Activated naive CD8-positive, alpha-beta T cell treated with anti-CD3 and anti-CD28 coated beads, Interleukin-2, amount 50 U/mL, for 24 hours (primary cell): ENCODE results near the gene ATP13A4.

ENCODE experiments used
- ATAC-seq: fragments of 150-1000 bp; cut with Tn5 transposase; one replicate; pipeline ENCODE4 v1.10.0; 2021
- DNase-seq: peaks from one replicate; pipeline ENCODE4 v3.0.0; 2021
- H3K27ac Mint-ChIP-seq: one replicate; pipeline ENCODE4 v1.8.0; 2021; ENCODE audit warnings: mild to moderate bottlenecking, mixed read lengths
- H3K27me3 Mint-ChIP-seq: one replicate; pipeline ENCODE4 v1.8.0; 2021; ENCODE audit warnings: mixed read lengths
- H3K36me3 Mint-ChIP-seq: one replicate; pipeline ENCODE4 v1.8.0; 2021; ENCODE audit warnings: low read depth, mixed read lengths
- H3K4me1 Mint-ChIP-seq: one replicate; pipeline ENCODE4 v1.8.0; 2021; ENCODE audit warnings: mixed read lengths
- H3K4me3 Mint-ChIP-seq: one replicate; pipeline ENCODE4 v1.8.0; 2021; ENCODE audit warnings: mild to moderate bottlenecking, moderate library complexity, mixed read lengths
- H3K9me3 Mint-ChIP-seq: one replicate; pipeline ENCODE4 v1.8.0; 2021; ENCODE audit warnings: mixed read lengths

The ATP13A4 gene, protein sequence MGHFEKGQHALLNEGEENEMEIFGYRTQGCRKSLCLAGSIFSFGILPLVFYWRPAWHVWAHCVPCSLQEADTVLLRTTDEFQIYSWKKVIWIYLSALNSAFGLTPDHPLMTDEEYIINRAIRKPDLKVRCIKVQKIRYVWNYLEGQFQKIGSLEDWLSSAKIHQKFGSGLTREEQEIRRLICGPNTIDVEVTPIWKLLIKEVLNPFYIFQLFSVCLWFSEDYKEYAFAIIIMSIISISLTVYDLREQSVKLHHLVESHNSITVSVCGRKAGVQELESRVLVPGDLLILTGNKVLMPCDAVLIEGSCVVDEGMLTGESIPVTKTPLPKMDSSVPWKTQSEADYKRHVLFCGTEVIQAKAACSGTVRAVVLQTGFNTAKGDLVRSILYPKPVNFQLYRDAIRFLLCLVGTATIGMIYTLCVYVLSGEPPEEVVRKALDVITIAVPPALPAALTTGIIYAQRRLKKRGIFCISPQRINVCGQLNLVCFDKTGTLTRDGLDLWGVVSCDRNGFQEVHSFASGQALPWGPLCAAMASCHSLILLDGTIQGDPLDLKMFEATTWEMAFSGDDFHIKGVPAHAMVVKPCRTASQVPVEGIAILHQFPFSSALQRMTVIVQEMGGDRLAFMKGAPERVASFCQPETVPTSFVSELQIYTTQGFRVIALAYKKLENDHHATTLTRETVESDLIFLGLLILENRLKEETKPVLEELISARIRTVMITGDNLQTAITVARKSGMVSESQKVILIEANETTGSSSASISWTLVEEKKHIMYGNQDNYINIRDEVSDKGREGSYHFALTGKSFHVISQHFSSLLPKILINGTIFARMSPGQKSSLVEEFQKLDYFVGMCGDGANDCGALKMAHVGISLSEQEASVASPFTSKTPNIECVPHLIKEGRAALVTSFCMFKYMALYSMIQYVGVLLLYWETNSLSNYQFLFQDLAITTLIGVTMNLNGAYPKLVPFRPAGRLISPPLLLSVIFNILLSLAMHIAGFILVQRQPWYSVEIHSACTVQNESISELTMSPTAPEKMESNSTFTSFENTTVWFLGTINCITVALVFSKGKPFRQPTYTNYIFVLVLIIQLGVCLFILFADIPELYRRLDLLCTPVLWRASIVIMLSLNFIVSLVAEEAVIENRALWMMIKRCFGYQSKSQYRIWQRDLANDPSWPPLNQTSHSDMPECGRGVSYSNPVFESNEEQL

DNA sequence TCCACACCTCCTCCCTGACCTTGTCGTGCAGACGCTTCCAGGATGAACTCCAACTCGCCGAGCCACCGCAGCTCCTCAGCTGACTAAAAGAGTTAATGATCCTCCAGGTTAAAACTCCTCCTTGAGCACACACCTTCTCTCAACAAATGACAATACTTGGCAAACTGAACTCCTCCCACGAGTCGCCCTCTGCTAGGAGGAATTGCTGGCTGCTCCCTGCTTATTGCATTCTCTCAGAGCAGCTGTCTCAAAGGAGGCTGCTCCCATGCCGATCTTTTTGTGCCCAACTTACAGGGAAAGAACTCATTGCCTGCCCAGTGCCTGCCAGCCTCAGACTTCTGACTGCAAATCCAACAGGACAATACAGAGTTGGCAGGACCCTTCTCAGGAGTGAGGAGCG is at the start of gene ATP13A4:
Gene ATP13A4, minus strand, starts transcription at position 85 of the 400 bp plus-strand sequence. CDS start 96 bp downstream, outside the sequence.
- no peak for ATAC-seq
- Mint-ChIP-seq H3K4me1 (no peaks in the 10 kb centered on the region), H3K4me3 (no peak within 1 kb of the TSS), H3K9me3 (no peaks in the 10 kb centered on the region), H3K27ac (no peak within 1 kb of the TSS), H3K27me3 (no peaks in the 10 kb centered on the region), H3K36me3 (no peaks in the 10 kb centered on the region)
- no peak for DNase-seq

DNA sequence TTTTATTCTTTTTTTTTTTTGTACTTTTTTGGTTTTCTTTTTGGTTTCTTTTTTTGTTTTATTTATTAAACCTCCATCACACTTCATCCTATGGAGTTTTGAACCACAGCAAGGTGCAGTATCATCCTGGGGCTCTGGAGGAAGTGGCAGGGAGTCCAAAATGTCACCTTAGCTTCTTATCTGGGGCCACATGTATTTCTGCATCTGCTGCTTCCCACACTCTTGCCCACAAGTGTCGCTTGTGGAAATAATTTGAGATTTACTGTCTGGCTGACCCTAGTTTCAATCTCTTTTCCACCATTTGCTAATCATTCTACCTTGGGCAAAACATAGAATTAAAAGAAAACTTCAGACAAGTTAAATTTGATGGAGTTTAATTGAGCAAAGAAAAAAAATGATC is 44.7 kb upstream of the ATP13A4 start:
- H3K36me3 Mint-ChIP-seq, result peaks cover 48% of the 10 kb centered on the region
- peak overlapping the region; percentile 65 for H3K27ac Mint-ChIP-seq
- peak overlapping the region; percentile 42 for H3K4me3 Mint-ChIP-seq
- ATAC-seq (peak; percentile 59), DNase-seq (no peak)
- no peaks in the 10 kb centered on the region for H3K27me3 Mint-ChIP-seq
- H3K4me1 Mint-ChIP-seq, result peaks cover 57% of the 10 kb centered on the region
- no peaks in the 10 kb centered on the region for H3K9me3 Mint-ChIP-seq

DNA sequence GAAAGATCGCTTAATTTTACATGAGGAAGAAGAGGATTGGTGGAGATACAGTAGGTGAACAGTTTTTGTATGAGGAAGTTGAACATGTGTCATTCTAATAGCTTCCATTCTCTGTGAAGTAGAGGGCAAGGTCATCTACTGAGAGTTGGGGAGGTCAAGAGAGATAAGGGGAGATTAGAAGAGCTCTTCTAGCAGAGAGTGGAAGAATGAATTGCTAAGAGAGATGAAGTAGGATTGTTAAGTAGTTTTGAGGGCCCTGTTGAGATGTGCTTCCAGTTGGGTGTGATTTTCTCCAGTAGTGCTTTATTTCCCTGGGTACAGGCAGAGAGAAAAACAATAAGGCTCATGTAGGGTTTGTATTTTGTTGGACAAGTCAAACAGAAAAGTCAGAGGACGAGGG is 43.5 kb upstream of the ATP13A4 start:
- Mint-ChIP-seq H3K36me3 (peaks cover 54% of the 10 kb centered on the region), H3K9me3 (no peaks in the 10 kb centered on the region), H3K27ac (no peak overlapping the region), H3K27me3 (no peaks in the 10 kb centered on the region), H3K4me1 (peaks cover 66% of the 10 kb centered on the region), H3K4me3 (no peak overlapping the region)
- DNase-seq, result no peak
- ATAC-seq, result no peak

DNA sequence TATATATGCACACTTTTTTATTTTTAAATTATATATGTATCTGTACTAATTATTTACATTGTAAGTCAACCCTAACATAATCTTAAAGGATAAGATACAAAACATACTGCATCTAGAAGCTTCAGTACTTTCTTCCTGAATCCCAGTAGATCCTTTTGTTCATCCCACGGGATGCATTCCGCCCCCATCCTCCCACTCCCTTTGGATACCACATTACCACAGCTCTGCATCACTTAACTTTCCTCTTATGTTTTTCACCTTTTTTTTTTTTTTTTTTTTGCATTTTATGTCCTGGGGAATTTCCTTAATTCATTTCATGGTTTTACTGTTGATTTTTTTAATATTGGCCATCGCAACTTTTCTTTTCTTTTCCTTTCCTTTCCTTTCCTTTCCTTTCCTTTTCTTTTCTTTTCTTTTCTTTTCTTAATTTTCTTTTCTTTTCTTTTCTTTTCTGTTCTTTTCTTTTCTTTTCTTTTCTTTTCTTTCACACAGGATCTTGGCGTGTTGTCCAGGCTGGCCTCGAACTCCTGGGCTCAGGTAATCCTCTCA is 41.3 kb upstream of the ATP13A4 start:
- peak overlapping the region; percentile 21 for H3K4me3 Mint-ChIP-seq
- H3K4me1 Mint-ChIP-seq, result peaks cover 76% of the 10 kb centered on the region
- peak overlapping the region; percentile 58 for H3K27ac Mint-ChIP-seq
- H3K9me3 Mint-ChIP-seq, result no peaks in the 10 kb centered on the region
- ATAC-seq (no peak), DNase-seq (no peak)
- H3K27me3 Mint-ChIP-seq, result no peaks in the 10 kb centered on the region
- H3K36me3 Mint-ChIP-seq, result peaks cover 46% of the 10 kb centered on the region

DNA sequence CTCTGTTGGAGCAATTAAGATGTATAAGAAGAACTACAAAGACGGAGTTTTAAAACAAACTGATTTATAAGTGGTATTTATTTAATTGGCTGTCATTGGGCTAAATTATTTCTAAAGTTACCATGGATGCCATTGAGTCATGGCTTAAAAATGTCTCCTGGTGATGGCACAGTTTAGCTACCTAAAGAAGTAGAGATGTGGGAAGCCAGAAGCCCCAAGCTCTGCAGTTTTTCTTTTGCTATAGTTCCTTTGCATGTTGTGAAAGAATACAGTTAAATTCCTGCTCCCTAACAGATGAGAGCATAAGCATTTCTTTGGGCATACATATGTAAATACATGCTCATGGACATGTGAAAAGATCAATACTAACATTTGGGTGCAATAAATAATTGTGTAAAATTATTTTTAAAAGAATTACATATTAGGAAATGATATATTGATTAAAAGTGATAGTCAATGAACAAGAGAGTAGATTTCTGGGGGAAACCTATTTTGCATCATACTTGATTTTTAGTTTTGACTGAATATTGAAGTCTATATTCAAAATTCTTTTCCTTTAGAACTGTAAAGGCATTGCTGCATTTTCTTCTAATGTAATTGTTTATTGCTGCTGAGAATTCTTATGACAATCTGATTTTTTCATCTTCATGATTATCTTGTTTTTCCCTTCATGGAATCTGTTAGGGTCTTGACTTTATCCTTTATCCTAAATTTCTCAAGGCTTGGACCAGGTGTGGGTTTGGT is 40.4 kb upstream of the ATP13A4 start:
- Mint-ChIP-seq H3K27me3 (no peaks in the 10 kb centered on the region), H3K27ac (peak overlapping the region; percentile 100), H3K9me3 (no peaks in the 10 kb centered on the region), H3K4me1 (peaks cover 70% of the 10 kb centered on the region), H3K4me3 (peak overlapping the region; percentile 99), H3K36me3 (peaks cover 46% of the 10 kb centered on the region)
- no peak for DNase-seq
- ATAC-seq, result no peak

DNA sequence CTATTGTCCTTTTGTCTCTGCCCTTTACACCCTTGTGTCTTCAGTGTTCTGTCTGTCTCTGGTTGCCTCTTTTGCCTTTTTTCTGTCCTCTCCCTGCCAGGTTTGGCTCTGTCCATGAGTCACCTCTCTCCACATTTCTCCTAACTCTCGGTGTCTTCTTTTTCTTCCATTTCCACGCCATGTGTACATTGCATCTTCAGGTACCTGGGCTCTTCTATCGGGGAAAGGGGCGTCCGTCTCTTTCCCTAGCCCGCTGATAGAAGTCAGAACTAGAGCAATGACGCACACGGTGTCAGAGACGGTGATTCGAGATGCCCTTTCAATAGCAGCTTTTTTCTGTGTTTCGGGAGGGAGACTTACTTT is 39.0 kb upstream of the ATP13A4 start:
- H3K27me3 Mint-ChIP-seq, result no peaks in the 10 kb centered on the region
- DNase-seq (peak; percentile 52), ATAC-seq (peak; percentile 75)
- H3K27ac Mint-ChIP-seq, result peak overlapping the region; percentile 100
- peaks cover 31% of the 10 kb centered on the region for H3K36me3 Mint-ChIP-seq
- H3K9me3 Mint-ChIP-seq, result no peaks in the 10 kb centered on the region
- H3K4me3 Mint-ChIP-seq, result peak overlapping the region; percentile 99
- peaks cover 55% of the 10 kb centered on the region for H3K4me1 Mint-ChIP-seq

DNA sequence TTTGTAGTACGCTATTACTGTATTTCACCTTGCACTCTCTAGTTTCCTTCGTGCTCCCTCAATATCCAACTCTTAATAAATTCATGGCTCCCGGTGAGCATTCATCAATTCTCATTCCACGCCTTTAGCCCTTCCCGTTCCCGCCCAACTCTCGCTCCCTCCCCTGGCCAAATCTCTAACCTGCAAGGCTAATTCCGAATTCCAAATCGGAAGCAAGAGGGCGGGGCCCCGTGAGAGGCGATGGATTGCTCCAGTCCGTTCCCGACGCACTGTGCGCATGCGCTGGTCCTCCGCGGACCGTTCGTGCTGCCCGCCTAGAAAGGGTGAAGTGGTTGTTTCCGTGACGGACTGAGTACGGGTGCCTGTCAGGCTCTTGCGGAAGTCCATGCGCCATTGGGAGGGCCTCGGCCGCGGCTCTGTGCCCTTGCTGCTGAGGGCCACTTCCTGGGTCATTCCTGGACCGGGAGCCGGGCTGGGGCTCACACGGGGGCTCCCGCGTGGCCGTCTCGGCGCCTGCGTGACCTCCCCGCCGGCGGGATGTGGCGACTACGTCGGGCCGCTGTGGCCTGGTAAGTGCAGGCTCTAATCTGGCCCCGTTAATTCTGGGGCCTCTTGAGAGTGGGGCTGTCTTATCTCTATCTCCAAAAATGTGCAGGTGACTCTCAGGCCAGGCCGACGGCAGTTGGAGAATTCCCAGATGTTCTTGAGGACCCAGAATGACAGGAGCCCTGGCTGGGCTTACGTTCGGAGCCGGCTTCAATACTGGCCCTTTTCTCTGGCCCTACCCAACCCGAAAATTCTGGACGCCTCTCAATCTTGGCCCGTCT is 38.4 kb upstream of the ATP13A4 start, which contains the start of gene OPA1:
Gene OPA1, plus strand, starts transcription at position 368 of the 827 bp plus-strand sequence. Its CDS starts 170 bp downstream, at position 538.
- Mint-ChIP-seq H3K36me3 (peaks cover 26% of the 10 kb centered on the region), H3K9me3 (no peaks in the 10 kb centered on the region), H3K27ac (peak within 1 kb of the TSS; percentile 100), H3K4me1 (peaks cover 49% of the 10 kb centered on the region), H3K27me3 (no peaks in the 10 kb centered on the region), H3K4me3 (peak within 1 kb of the TSS; percentile 99)
- ATAC-seq (peak; percentile 95), DNase-seq (peak; percentile 93)

DNA sequence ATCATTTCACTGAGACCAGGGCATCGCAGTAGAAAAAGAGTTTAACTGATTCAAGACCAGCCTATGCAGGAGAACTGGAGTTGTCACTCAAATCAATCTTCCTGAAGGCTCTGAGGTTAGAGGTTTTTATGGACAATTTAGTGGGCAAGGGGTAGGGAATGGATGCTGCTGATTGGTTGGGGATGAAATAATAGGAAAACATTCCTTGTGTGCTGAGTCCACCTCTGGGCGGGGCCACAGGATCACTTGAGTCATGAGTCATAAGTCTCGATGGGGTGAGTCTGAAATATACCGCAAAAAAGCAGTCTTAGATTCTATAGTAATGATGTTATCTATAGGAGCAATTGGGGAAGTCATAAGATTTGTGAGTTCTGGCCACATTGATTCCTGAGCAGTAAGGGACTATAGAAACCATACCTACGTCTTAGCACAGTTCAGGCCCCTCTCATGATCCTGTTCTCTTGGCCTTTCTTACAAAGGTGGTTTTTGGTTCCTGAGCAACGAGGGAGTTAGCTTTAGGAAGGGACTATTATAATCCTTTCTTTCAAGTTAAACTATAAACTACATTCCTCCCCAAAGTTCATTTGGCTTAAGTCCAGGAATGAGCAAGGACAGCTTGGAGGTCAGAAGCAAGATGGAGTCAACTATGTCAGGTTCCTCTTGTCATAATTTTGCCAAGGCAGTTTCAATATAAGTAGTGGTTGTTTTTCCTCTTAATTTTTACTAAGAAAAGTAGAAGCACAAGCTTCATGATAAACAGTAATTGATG is 35.6 kb upstream of the ATP13A4 start:
- Mint-ChIP-seq H3K27me3 (no peaks in the 10 kb centered on the region), H3K27ac (no peak overlapping the region), H3K4me1 (peaks cover 29% of the 10 kb centered on the region), H3K4me3 (no peak overlapping the region), H3K9me3 (no peaks in the 10 kb centered on the region), H3K36me3 (peaks cover 8% of the 10 kb centered on the region)
- DNase-seq, result no peak
- ATAC-seq, result no peak

DNA sequence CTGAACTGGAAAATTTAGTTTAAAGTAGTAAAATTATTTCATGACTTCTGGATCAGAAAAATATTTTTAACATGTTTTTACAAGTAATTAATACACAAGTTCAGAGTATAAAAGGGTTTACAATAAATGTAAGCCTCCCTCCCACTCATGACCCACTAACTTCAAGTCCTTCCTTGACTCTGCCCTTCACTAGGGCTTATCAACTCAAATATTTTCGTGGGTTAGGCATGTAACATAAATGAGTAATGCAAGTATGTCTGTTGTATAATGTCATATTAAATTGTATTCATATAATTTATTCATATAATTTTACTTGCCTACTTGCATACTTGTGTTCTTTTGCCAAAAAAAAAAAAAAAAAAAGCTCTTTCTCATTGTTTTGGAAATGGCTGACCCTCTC is 34.9 kb upstream of the ATP13A4 start:
- Mint-ChIP-seq H3K27me3 (no peaks in the 10 kb centered on the region), H3K27ac (no peak overlapping the region), H3K4me3 (no peak overlapping the region), H3K4me1 (peaks cover 24% of the 10 kb centered on the region), H3K36me3 (peaks cover 8% of the 10 kb centered on the region), H3K9me3 (no peaks in the 10 kb centered on the region)
- DNase-seq (no peak), ATAC-seq (no peak)

DNA sequence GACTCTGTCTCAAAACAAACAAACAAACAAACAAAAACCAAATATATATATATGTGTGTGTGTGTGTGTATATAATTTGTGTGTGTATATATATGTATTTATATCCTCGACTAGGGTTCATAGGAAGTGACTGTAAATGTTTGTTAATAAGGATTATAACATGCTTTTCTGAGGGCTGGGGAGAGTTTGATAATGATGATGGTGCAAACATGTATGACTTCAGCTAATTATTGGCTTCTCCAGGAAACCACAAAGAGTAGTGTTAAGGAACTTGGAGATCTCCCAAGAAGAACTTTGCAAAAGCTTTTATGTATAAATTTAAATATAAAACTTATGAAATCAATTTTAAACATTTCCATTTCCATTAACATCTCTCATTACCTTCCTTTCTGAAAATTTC is 34.4 kb upstream of the ATP13A4 start:
- H3K4me3 Mint-ChIP-seq, result no peak overlapping the region
- peaks cover 19% of the 10 kb centered on the region for H3K4me1 Mint-ChIP-seq
- peaks cover 8% of the 10 kb centered on the region for H3K36me3 Mint-ChIP-seq
- H3K9me3 Mint-ChIP-seq, result no peaks in the 10 kb centered on the region
- ATAC-seq, result no peak
- no peak overlapping the region for H3K27ac Mint-ChIP-seq
- no peak for DNase-seq
- no peaks in the 10 kb centered on the region for H3K27me3 Mint-ChIP-seq

DNA sequence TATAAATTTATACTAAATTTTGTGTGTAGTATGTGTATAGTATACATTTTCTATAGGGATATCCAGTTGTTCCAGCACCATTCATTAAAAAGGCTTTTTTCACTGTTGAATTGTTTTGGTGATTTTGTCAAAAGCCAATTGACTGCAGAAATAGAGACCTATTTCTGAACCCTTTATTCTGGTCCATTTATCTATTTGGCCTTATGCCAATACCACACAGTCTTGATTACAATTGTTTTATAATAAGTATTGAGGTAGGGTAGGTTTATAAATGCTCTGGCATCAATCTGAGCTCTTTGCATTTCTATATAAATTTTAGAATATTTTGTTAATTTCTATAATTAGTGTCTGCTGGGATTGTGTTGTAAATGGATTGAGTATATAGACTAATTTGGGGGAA is 31.8 kb upstream of the ATP13A4 start:
- DNase-seq (no peak), ATAC-seq (no peak)
- Mint-ChIP-seq H3K27me3 (no peaks in the 10 kb centered on the region), H3K27ac (no peak overlapping the region), H3K36me3 (no peaks in the 10 kb centered on the region), H3K9me3 (no peaks in the 10 kb centered on the region), H3K4me3 (no peak overlapping the region), H3K4me1 (no peaks in the 10 kb centered on the region)

DNA sequence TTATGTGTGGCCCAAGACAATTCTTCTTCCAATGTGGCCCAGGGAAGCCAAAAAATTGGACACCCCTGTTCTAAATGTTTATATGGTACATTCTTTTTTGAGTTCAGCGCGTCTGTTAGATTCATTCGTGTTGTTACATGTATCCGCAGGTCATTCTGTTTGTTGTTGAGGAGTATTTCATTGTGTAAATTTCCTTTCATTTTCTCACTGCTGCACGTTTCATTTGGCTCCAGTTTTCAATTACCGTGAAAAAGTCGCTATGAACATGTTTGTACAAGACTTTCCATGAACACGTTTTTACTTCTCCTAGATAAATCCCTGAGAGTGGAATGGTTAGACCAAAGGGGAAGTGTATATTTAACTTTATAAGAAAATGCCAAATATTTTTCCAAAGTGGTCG is 30.8 kb upstream of the ATP13A4 start:
- DNase-seq (no peak), ATAC-seq (no peak)
- Mint-ChIP-seq H3K9me3 (no peaks in the 10 kb centered on the region), H3K27me3 (no peaks in the 10 kb centered on the region), H3K4me1 (no peaks in the 10 kb centered on the region), H3K36me3 (no peaks in the 10 kb centered on the region), H3K27ac (no peak overlapping the region), H3K4me3 (no peak overlapping the region)
